DLD1 (cell line): Measurements from ENCODE around the gene USP53.
"Not testable (repeated sequence)": the region's sequence is repeated elsewhere in the genome, so short reads cannot be mapped to it uniquely, and the experiment has no call there.

Experiments
- in situ Hi-C: cut with HindIII; loops from 2 replicates; pipeline ENCODE4 v1.10.0; 2017; ENCODE audit warnings: low sequenced_read_pairs

The USP53 gene

DNA sequence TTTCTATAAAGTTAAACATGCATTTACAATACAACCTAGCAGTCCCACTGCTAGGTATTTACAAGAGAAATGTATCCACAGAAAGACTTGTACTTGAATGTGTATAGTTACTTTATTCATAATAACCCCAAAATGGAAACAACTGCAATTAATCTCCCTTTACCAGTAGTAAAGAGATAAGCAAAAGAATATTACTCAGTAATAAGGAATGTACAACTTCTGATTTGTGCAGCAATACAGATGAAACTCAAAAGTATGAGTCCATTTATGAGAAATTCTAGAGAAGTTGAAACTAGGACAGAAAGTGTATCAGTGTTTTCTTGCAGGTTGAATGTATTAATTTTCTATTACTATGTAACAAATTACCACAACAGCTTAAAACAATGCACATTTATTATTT, 15.2 kb downstream of the USP53 start:
- in situ Hi-C loops: no loop called here

DNA sequence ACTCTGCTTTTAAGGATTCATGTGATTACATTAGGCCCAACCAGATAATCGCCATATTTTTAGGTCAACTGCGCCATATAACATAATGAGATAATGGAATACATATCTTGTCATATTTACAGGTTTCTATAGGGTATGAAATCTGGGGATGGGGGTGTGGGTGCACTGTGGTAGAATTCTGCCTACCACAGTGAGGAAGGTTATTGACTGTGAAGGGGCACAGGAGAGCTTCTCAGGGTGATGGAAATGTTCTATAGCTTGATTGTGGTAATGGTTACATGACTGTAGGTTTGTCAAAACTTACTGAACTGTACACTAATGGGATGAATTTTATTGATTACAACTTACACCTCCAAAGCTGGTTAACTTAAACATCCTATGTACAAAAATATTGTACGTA, 15.9 kb downstream of the USP53 start:
- in situ Hi-C loops: no loop called here

DNA sequence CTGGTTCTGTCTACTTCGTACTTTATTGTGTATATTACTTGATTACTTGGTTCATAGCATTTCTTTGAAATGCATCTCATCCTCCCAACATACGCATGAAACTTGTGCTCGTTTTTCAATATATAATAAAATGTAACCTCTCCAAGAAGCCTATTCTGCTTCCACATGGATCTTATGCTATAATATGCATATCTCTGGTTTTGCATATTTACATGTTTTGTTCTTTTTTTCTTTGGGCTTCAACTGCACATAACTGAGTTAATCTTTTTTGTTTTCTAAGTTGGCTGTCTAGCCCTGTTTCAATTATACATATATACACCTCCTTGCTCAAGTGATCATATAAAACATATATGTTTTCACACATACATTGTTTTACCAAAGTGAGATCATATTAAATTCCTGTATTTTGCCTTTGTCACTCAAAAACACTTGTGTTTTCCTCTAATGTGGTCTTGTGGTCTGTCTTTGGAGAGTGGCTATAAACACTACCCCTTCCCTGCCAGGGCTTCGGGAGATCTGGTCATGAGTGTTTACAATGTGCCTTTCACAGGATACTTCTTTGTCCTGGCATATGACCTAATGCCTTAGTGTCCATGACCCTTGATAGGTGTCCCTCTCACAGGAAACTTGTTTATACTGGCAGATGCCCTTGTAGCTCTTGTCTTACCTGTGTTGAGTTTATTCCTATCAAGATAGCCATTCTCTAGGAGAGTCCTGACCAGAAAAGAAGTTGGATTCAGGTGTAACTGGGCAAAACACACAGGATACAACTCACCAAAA, 17.6 kb downstream of the USP53 start:
- in situ Hi-C loops: no loop called here

DNA sequence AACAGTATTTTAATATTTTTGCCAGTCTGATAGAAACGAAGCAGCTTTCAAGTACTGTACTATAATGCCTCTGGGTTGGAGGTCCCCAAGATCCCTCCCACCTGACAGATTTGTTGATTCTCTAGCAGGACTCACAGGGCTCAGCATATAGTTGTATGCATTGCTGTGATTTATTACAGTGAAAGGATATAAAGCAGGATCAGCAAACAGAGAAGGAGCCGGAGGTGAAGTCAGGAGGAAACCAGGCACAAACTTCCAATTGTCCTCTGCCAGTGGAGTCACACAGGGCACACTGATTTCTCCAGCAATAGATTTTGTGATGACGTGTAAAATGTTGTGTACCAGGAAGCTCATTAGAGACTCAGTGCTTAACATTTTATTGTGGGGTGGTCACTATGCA, 19.0 kb downstream of the USP53 start:
- in situ Hi-C loops: no loop called here

DNA sequence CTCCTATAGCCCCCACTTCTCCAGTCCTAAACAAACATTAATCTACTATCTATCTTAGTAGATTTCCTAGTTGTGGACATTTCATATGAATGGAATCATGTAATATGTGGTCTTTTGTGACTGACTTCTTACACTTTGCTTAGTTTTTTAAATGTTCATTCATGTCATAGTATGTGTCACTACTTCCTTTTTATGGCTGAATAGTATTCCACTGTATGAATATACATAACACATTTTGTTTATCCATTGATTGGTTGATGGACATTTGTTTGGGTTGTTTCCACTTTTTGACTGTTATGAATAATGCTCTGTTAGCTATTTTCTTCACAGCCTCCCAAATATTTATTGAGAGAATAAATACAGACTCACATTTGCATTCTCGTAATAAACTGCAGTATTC, 19.8 kb downstream of the USP53 start:
- in situ Hi-C loops: no loop called here

DNA sequence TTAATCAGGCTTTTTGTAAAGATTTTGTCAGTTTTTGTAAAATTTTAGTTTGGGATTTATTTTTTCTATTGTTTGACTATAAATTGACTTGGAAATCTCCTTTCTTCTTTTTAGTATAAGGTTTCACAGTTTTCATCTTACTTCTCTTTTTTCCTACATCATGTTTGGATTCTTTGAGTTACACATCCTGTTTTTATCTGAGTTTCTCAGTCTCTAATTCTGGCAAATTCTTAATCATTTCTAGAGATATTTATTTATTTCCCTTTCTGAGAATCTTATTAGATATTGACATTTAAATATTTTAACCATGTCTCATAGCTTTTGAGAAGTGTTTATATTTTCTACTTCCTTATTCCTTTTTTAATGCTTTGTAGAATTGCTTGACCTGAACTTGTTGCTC, 20.7 kb downstream of the USP53 start:
- in situ Hi-C loops: no loop called here

DNA sequence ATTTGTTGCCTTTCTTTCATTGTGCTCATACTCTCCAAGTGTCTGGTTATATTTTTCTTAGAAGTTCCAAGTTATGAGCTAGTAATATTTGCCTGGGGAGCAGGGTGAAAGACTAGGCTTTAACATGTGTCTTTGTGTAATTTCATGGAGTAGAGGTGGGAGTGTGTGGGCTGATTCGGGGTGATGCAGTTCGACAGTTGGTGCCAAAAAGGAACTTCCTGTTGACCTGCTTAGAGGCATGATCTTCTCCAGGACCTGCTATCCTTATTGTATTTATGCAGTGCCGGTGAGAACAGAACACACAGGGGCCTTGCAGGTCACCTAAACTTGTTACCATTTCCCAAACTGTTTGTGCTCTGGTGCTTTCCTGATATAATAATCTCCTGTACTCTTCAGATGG, 21.2 kb downstream of the USP53 start:
- in situ Hi-C loops: no loop called here

DNA sequence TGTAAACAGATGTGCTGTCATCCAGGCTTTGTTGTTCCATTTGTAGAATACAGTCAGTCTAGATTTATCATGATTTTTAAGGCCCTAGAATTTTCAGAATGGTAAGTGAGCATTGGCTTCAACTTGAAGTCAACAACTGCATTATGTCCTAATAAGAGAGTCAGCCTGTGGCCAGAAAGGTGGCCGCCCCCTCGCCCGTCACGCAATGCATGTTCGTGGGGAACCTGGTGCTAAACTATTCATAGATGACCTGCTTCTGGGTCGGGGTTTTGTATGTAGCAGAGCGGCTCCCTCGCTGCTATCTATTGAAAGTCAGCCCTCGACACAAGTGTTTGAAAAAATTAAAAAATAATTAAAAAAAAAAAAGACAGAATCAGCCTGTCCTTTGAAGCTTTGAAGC, 24.7 kb downstream of the USP53 start:
- in situ Hi-C loops: no loop called here

DNA sequence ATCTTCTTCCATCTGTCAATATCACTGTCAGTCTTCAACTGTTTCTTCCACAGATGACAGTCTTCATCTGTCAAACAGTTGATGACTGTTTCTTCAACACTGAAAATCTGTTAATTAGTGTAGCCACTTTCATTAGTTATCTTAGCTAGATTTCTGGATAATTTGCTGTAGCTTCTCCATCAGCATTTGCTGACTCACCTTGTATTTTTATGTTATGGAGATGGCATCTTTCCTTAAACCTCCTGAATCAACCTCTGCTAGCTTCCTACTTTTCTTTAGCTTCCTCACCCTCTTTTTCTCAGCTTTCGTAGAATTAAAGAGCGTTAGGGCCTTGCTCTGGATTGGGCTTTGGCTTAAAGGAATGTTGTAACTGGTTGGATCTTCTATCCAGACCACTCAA, 25.1 kb downstream of the USP53 start:
- in situ Hi-C loops: no loop called here

DNA sequence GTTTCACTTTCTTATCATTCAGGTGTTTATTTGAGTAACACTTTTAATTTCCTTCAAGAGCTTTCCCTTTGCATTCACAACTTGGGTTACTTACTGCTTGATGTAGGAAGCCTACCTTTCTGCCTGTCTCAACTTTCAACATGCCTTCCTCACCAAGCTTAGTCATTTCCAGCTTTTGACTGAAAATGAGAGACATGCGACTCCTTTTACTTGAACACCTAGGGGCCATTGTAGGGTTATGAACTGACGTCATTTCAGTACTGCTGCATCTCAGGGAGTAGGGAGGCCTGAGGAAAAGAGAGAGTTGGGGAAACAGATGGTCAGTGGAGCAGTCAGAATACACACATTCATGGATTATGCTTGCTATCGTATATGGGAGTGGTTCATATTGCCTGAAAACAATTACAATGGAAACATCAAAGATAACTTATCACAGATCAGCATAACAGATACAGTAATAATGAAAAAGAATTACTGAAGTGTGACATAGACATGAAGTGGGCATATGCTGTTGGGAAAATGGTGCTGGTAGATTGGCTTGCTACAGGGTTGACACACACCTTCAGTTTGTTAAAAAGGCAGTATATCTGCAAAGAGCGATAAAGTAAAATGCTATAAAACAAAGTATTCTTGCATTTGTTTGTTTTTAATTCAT, 25.7 kb downstream of the USP53 start:
- in situ Hi-C loops: no loop called here

DNA sequence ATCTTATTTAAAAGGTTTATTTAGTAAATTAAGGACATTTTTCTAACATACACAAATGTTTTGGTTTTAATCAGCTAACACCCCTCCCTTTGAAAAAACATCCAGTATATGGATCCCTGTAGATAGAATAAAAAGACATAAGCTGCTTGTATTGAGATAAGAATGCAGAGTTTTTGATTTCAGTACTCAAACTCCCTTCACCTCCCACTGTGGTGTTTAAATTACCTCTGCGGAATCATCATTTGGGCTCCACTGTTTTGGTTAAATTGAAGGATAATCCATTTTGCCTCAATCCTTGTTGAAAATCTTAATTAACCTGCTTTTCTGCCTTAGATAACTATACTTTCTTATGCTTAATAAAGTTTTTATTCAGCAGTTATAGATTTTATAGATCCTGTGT, 27.6 kb downstream of the USP53 start:
- in situ Hi-C loops: no loop called here

DNA sequence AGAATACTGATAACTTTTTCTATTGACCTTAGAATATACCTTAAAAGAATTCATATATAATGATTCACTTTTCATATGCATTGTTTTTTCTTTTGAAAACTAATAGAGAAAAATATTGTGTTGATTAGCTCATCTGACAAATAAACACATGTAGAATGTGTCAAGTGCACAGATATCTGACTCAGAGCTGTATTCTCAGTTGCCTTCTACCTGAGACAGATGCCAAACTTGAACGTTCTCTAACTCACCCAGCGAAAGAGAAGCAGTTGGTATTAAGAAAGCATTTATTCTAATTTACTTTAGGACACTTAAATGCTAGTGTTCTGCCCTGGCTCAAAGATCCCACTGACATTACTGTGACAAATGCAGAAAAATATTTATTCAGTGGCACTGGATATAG, 28.1 kb downstream of the USP53 start:
- in situ Hi-C loops: no loop called here

DNA sequence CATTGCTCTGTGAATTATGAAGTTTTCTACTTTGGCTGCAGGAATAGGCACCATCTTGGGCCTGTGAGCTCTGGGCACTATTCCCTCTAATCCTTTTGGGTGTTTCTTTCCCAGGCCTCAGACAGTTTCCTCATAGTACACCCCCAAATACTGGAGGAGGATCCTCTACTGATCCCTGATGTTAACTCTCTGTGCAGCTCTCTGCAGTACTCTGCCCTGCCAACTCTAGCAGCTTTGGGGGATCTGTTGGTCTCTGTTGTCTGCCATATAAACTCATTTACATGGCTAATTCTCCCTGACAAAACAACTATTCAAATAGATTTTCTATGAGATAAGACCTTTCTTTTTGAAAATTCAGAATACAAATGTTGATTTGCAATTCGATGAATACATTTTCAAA, 29.9 kb downstream of the USP53 start:
- in situ Hi-C loops: no loop called here

DNA sequence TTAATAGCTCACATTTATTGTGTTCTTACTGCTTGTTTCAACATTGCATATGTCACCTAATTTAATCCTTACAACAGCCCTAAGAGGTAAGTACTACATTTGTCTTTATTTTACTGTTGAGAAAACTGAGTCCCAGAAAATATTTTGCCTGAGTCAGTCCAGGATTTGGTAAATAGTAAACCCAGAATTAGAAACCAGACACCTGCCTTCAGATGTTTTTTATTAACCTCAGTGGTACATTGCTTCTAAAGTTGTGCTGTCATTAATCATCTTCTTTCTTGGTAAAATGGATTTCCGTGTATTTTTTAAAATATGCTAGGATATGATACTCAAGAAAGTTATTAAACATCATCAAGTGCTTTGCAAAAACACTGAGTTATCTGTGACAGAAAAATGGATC, 31.4 kb downstream of the USP53 start:
- in situ Hi-C loops: no loop called here

DNA sequence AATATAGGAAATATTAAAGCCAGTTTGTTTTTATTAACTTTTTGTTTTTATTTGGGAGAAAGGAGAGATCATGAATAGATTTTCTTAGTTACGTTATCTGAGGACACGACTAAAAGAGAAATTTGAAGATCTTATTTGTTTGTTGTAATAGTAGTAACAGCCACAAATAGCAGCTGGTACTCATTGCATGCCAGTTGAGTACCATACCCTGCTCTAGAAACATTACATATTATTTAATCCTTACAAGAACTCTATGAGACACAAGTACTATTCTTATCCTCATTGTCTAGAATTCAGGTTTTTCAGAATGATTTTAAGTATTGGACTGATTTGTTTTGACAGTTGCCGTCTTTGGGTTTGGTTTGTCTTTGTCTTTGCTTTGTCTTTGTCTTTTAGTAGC, 31.8 kb downstream of the USP53 start:
- in situ Hi-C loops: no loop called here

DNA sequence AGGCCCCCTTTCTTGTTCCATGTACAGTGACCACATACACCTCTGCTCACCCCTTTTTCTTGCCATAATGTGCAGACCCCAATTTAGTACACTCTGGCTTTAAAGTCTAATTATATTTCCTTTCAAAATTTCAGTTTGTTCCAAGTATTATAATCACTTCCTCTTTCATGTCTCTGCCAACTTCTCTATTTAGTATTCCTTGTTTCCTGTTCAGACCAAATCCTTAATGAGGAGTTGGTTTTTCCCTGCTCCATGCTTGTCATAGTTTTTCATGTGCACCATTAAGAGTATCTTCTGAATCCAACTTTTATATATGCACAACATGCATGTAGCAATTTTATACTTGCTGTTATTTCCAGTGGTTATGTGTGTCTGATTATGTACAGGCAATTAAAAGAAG, 32.3 kb downstream of the USP53 start:
- in situ Hi-C loops: no loop called here

DNA sequence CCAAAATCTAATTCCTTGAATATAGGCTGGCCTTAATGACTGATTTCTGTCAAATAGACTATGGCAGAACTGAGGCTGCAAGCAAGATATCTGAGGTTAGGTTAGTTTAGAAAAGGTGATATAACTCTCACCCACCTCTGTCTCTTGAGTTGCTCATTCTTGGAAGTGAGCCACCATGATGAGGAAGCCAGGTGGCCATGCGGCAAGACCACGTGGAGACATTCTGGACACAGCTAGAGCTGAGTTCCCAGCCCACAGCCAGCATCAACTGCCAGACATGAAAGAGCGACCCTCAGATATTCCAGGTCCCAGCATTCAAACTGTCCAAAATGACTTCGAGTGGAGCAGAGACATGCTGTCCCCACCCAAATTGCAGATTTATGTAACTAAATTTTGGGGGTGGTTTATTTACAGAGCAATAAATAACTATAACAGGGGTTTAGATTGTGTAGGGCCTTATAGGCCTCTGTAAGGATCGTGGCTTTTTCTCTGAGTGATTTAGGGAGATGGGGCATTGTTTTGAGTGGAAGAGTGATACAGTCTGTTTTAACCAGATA, 33.7 kb downstream of the USP53 start:
- in situ Hi-C loops: no loop called here

DNA sequence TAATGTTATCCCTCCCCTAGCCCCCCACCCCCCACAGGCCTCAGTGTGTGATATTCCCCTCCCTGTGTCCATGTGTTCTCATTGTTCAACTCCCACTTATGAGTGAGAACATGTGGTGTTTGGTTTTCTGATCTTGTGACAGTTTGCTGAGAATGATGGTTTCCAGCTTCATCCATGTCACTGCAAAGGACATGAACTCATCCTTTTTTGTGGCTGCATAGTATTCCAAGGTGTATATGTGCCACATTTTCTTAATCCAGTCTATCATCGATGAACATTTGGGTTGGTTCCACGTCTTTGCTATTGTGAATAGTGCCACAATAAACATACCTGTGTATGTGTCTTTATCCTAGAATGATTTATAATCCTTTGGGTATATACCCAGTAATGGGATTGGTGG, 38.5 kb downstream of the USP53 start:
- in situ Hi-C loops: not testable (repeated sequence)

DNA sequence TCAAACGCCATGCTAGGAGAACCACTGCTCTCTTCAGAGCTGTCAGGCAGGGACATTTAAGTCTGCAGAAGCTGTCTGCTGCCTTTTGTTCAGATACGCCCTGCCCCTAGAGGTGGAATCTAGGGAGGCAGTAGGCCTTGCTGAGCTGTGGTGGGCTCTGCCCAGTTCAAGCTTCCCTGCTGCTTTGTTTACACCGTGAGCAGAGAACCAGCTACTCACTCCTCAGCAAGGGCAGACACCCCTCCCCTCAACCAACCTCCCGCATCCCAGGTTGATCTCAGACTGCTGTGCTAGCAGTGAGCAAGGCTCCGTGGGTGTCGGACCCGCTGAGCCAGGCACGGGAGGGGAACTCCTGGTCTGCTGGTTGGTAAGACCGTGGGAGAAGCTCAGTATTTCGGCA, 42.7 kb downstream of the USP53 start:
- in situ Hi-C loops: not testable (repeated sequence)

DNA sequence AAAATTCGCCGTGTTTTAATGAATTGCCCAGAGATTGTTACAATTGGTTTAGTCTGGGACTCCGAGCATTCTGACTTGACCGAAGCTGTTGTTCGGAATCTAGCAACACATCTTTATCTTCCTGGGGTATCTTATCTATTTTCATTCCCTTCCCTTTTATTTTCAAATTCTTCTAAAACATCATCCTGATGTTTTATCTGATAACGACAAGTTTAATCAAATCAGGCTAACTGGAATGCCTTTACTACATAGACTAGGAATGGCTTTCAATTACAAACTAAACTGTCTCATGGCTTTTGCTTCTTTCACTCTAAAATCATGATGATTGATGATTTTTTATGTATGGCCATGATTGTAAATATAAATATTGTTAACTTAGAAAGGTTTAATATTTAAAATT, 48.0 kb downstream of the USP53 start:
- in situ Hi-C loops: no loop called here

DNA sequence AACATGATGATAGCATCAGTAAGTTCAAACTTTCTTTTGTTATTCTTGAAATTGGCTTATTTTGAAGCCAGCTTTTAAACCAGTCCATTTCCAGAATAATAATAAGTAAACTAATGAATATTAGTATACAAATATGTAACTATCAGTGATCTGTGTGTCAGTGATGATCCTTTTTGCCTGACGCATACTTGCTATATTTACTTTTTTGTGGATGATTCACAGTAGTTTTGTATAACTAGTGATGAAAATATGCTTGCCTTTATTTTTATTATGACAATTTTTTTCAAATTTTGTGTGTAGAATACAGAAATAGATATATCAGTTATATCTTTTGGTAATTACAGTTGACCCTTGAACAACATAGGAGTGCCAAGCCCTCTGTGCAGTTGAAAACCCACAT, 49.5 kb downstream of the USP53 start:
- in situ Hi-C loops: no loop called here

DNA sequence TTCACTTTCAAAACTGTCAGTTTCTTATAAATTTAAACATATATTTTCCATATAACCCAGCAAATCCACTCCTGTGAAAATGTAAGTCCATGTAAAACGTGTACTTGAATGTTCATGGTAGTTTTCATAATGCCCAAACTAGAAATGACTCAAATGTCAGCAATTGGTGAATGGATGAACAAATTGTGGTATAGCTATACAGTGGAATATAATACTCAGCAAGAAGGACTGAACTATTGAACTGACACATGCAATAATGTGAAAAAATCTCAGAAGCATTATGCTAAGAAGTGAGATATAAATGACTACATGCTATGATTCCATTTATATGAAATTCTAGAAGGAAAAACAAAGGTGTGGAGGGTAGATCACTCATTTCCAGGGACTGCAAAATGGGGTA, 52.2 kb downstream of the USP53 start:
- in situ Hi-C loops: no loop called here

DNA sequence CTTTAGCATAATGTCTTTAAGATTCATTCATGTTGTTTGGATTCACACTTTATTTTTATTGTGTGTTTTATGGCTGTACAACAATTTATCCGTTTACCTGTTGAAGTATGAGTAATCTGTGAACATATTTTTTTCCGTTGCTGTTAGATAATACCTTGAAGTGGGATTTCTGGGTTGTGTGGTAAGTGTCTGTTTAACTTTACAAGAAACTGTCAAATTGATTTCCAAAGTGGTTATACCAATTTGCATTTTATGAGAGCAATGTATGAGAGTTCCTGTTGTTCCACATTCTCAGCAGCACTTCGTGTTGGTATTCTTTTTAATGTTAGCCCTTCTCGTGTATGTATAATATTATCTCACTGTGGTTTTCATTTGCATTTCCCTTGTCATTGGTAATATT, 53.6 kb downstream of the USP53 start:
- in situ Hi-C loops: no loop called here
